Astrocyte (in vitro differentiated cells and primary cell): Measurements from ENCODE around the gene RXFP2. TPM values are rescaled to one million over a fixed set of nuclear protein-coding genes. Genes with fewer than 3 reads are reported as not detected.

Source experiments
- DNase-seq: peaks from one replicate; pipeline ENCODE4 v3.0.0-alpha.2; 2010; ENCODE audit warnings: low read depth
- FAIRE-seq: peaks from 2 replicates; lab custom pipeline; 2011; peaks lifted over from hg19 to GRCh38; lab: Jason Lieb, UNC
- H2AFZ ChIP-seq: 2 replicates; pipeline ENCODE4 v1.6.0; 2012; ENCODE audit warnings: low read depth, low read length, inconsistent platforms
- H3K27ac ChIP-seq: 2 replicates; pipeline ENCODE4 v1.5.1; 2011; ENCODE audit warnings: low read depth, low read length, inconsistent platforms
- H3K27me3 ChIP-seq: 2 replicates; pipeline ENCODE4 v1.6.0; 2011; ENCODE audit warnings: low read length, inconsistent platforms; ENCODE audit not compliant: insufficient read depth
- H3K36me3 ChIP-seq: 2 replicates; pipeline ENCODE4 v1.5.1; 2011; ENCODE audit warnings: low read length, inconsistent platforms; ENCODE audit not compliant: insufficient read depth
- H3K4me1 ChIP-seq: 2 replicates; pipeline ENCODE4 v1.5.1; 2011; ENCODE audit warnings: low read length, inconsistent platforms; ENCODE audit not compliant: insufficient read depth
- H3K4me2 ChIP-seq: 2 replicates; pipeline ENCODE4 v1.6.0; 2012; ENCODE audit warnings: low read length, inconsistent platforms
- H3K4me3 ChIP-seq: 2 replicates; pipeline ENCODE4 v1.5.1; 2011; ENCODE audit warnings: low read depth, mild to moderate bottlenecking, low read length, inconsistent platforms; ENCODE audit not compliant: insufficient read depth
- H3K79me2 ChIP-seq: 2 replicates; pipeline ENCODE4 v1.6.0; 2012; ENCODE audit warnings: mild to moderate bottlenecking, low read length, inconsistent platforms; ENCODE audit not compliant: insufficient read depth
- H3K9ac ChIP-seq: 2 replicates; pipeline ENCODE4 v1.6.0; 2012; ENCODE audit warnings: mild to moderate bottlenecking, low read length, inconsistent platforms
- H3K9me3 ChIP-seq: 2 replicates; pipeline ENCODE4 v1.5.1; 2012; ENCODE audit warnings: low read depth, mild to moderate bottlenecking, low read length, inconsistent platforms; ENCODE audit not compliant: insufficient read depth
- H4K20me1 ChIP-seq: 2 replicates; pipeline ENCODE4 v1.6.0; 2012; ENCODE audit warnings: low read length, inconsistent platforms; ENCODE audit not compliant: insufficient read depth
- H3K27ac Mint-ChIP-seq: one replicate; pipeline ENCODE4 v1.8.0; 2021; ENCODE audit warnings: mild to moderate bottlenecking, mixed read lengths; ENCODE audit not compliant: unreplicated experiment
- H3K27me3 Mint-ChIP-seq: one replicate; pipeline ENCODE4 v1.8.0; 2021; ENCODE audit warnings: low read depth, mixed read lengths; ENCODE audit not compliant: unreplicated experiment
- H3K36me3 Mint-ChIP-seq: one replicate; pipeline ENCODE4 v1.8.0; 2021; ENCODE audit warnings: low read depth, mixed read lengths; ENCODE audit not compliant: unreplicated experiment
- H3K4me1 Mint-ChIP-seq: one replicate; pipeline ENCODE4 v1.8.0; 2021; ENCODE audit warnings: low read depth, mixed read lengths; ENCODE audit not compliant: unreplicated experiment
- H3K4me3 Mint-ChIP-seq: one replicate; pipeline ENCODE4 v1.8.0; 2021; ENCODE audit warnings: mild to moderate bottlenecking, moderate library complexity, mixed read lengths; ENCODE audit not compliant: unreplicated experiment
- H3K9me3 Mint-ChIP-seq: one replicate; pipeline ENCODE4 v1.8.0; 2021; ENCODE audit warnings: mild to moderate bottlenecking, mixed read lengths; ENCODE audit not compliant: unreplicated experiment
- CTCF ChIP-seq: IDR thresholded peaks from 2 replicates; pipeline ENCODE4 v1.5.1; 2011; ENCODE audit warnings: low read depth, mild to moderate bottlenecking, inconsistent platforms, low read length, moderate library complexity; ENCODE audit not compliant: insufficient read depth
- EZH2 ChIP-seq: IDR thresholded peaks from 2 replicates; pipeline ENCODE4 v1.6.1; 2012; ENCODE audit warnings: mild to moderate bottlenecking, low read length, inconsistent platforms; ENCODE audit not compliant: insufficient read depth
- total RNA-seq: library from RNA; stranded (reverse); gene quantifications from 2 replicates; pipeline ENCODE4 v1.2.1, GENCODE V29; 2021

The RXFP2 gene
- total RNA-seq, 1 donor from 2014 or later = not detected

DNA sequence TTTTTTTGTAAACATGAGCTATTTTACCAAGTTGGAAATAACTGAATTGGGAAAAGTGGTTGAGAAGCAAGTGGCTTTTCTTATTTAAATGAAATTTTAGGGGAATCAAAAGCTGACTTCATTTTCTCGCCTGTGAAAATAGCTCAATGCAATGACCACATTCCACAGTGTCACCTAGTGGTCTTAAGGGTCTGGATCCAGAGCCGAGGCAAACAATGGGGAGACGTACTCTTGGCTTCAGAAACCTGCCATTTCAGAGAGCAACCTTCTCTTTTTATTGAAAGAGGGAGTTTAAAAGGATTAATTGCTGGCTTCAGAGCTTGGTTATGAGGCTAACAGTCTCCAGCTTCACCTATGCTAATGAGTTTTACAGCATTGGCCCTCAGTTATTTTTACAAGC is 39.7 kb upstream of the RXFP2 start:
- Histone ChIP-seq H3K4me3 (no peak overlapping the region), H3K4me2 (no peak overlapping the region), H3K36me3 (no peaks in the 10 kb centered on the region), H3K9ac (no peak overlapping the region), H3K4me1 (no peaks in the 10 kb centered on the region), H2AFZ (peak overlapping the region; percentile 36), H3K27me3 (no peaks in the 10 kb centered on the region), H4K20me1 (no peaks in the 10 kb centered on the region), H3K79me2 (no peaks in the 10 kb centered on the region), H3K9me3 (no peaks in the 10 kb centered on the region), H3K27ac (no peak overlapping the region)
- no peak overlapping the region for H3K4me3 Mint-ChIP-seq
- peaks cover 8% of the 10 kb centered on the region for H3K4me1 Mint-ChIP-seq
- TF ChIP-seq EZH2 (no peak), CTCF (peak; percentile 12)
- peaks cover 2% of the 10 kb centered on the region for H3K9me3 Mint-ChIP-seq
- no peaks in the 10 kb centered on the region for H3K36me3 Mint-ChIP-seq
- no peak for DNase-seq
- H3K27me3 Mint-ChIP-seq = no peaks in the 10 kb centered on the region
- H3K27ac Mint-ChIP-seq = no peak overlapping the region
- no peak for FAIRE-seq

DNA sequence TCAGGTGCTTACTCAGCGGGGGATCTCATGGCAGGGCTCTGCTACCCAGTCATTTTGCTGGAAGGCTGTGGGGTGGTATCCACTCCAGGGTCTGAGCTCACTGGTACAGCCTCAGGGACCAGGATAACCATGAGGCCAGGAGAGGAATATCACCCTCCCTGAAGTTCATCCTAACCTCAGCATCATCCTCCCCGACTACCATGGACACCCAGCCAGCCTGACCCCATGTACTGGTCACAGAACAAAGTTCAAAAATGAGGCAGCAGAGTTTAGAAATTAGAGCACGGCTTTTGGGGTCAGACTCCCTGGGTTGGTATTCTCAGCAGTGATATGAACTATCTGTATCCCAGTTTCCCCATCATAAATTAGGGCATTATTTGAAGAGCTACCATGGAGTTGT is 35.5 kb upstream of the RXFP2 start:
- TF ChIP-seq EZH2 (no peak), CTCF (no peak)
- H3K9me3 Mint-ChIP-seq = peaks cover 2% of the 10 kb centered on the region
- Histone ChIP-seq H3K27ac (no peak overlapping the region), H2AFZ (no peak overlapping the region), H3K4me3 (no peak overlapping the region), H3K79me2 (no peaks in the 10 kb centered on the region), H3K4me2 (no peak overlapping the region), H3K27me3 (no peaks in the 10 kb centered on the region), H4K20me1 (no peaks in the 10 kb centered on the region), H3K9me3 (no peaks in the 10 kb centered on the region), H3K36me3 (no peaks in the 10 kb centered on the region), H3K9ac (no peak overlapping the region), H3K4me1 (no peaks in the 10 kb centered on the region)
- H3K27ac Mint-ChIP-seq = no peak overlapping the region
- no peak for FAIRE-seq
- no peaks in the 10 kb centered on the region for H3K4me1 Mint-ChIP-seq
- no peaks in the 10 kb centered on the region for H3K36me3 Mint-ChIP-seq
- DNase-seq = no peak
- H3K4me3 Mint-ChIP-seq = no peak overlapping the region
- H3K27me3 Mint-ChIP-seq = peaks cover 3% of the 10 kb centered on the region

DNA sequence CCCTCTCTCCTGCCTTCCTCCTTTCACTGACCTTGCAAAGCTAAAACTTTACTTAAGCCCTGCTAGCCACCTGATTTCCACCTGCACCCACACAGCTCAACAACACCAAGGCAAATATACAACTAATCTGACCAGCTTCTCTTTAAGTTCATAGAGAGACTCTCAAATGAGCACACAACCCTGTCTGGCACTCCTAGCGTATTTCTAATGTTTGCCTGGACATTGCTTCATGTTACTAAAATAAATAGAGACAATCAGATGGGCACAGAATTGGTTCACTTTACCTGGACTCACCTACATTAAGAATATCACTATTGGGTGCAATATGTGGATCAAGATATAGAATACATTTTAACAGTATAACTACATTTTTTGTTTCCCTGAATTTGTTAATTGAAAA is 33.2 kb upstream of the RXFP2 start:
- Histone ChIP-seq H4K20me1 (no peaks in the 10 kb centered on the region), H3K9me3 (no peaks in the 10 kb centered on the region), H3K4me3 (no peak overlapping the region), H3K79me2 (no peaks in the 10 kb centered on the region), H3K4me1 (no peaks in the 10 kb centered on the region), H3K4me2 (no peak overlapping the region), H3K9ac (no peak overlapping the region), H3K36me3 (no peaks in the 10 kb centered on the region), H2AFZ (no peak overlapping the region), H3K27ac (no peak overlapping the region), H3K27me3 (no peaks in the 10 kb centered on the region)
- FAIRE-seq (no peak), DNase-seq (no peak)
- Mint-ChIP-seq H3K27me3 (peaks cover 4% of the 10 kb centered on the region), H3K27ac (no peak overlapping the region), H3K9me3 (no peaks in the 10 kb centered on the region), H3K36me3 (no peaks in the 10 kb centered on the region), H3K4me1 (no peaks in the 10 kb centered on the region), H3K4me3 (no peak overlapping the region)
- TF ChIP-seq EZH2 (no peak), CTCF (no peak)
